ENCODE data around the gene EIF2S2.

GRCh38 chr20:34115232-34115631, 3.2 kb upstream of the EIF2S2 start:
- TF ChIP-seq, protein P1, sequence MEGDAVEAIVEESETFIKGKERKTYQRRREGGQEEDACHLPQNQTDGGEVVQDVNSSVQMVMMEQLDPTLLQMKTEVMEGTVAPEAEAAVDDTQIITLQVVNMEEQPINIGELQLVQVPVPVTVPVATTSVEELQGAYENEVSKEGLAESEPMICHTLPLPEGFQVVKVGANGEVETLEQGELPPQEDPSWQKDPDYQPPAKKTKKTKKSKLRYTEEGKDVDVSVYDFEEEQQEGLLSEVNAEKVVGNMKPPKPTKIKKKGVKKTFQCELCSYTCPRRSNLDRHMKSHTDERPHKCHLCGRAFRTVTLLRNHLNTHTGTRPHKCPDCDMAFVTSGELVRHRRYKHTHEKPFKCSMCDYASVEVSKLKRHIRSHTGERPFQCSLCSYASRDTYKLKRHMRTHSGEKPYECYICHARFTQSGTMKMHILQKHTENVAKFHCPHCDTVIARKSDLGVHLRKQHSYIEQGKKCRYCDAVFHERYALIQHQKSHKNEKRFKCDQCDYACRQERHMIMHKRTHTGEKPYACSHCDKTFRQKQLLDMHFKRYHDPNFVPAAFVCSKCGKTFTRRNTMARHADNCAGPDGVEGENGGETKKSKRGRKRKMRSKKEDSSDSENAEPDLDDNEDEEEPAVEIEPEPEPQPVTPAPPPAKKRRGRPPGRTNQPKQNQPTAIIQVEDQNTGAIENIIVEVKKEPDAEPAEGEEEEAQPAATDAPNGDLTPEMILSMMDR (IDR thresholded peaks at IDR 0.05; ENCODE audit: low read depth, low read length, missing input control), result no peak
- TF ChIP-seq YY1 (IDR thresholded peaks at IDR 0.05) (no peak), FOXA1 (IDR thresholded peaks at IDR 0.05) (no peak), TAF1 (conservative IDR thresholded peaks at IDR 0.05) (no peak), RAD21 (IDR thresholded peaks at IDR 0.05) (no peak), SP1 (IDR thresholded peaks at IDR 0.05) (no peak), JUND (IDR thresholded peaks at IDR 0.05) (no peak), MAX (IDR thresholded peaks at IDR 0.05) (no peak), HNF4A (conservative IDR thresholded peaks at IDR 0.05) (no peak), ZBTB33 (IDR thresholded peaks at IDR 0.05) (no peak), GABPA (IDR thresholded peaks at IDR 0.05 in 1 of 2, conservative IDR thresholded peaks at IDR 0.05 in 1 of 2) (no peak)
- TF ChIP-seq, protein P2, sequence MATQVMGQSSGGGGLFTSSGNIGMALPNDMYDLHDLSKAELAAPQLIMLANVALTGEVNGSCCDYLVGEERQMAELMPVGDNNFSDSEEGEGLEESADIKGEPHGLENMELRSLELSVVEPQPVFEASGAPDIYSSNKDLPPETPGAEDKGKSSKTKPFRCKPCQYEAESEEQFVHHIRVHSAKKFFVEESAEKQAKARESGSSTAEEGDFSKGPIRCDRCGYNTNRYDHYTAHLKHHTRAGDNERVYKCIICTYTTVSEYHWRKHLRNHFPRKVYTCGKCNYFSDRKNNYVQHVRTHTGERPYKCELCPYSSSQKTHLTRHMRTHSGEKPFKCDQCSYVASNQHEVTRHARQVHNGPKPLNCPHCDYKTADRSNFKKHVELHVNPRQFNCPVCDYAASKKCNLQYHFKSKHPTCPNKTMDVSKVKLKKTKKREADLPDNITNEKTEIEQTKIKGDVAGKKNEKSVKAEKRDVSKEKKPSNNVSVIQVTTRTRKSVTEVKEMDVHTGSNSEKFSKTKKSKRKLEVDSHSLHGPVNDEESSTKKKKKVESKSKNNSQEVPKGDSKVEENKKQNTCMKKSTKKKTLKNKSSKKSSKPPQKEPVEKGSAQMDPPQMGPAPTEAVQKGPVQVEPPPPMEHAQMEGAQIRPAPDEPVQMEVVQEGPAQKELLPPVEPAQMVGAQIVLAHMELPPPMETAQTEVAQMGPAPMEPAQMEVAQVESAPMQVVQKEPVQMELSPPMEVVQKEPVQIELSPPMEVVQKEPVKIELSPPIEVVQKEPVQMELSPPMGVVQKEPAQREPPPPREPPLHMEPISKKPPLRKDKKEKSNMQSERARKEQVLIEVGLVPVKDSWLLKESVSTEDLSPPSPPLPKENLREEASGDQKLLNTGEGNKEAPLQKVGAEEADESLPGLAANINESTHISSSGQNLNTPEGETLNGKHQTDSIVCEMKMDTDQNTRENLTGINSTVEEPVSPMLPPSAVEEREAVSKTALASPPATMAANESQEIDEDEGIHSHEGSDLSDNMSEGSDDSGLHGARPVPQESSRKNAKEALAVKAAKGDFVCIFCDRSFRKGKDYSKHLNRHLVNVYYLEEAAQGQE (IDR thresholded peaks at IDR 0.05), result no peak
- TF ChIP-seq, protein P3, sequence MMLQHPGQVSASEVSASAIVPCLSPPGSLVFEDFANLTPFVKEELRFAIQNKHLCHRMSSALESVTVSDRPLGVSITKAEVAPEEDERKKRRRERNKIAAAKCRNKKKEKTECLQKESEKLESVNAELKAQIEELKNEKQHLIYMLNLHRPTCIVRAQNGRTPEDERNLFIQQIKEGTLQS (IDR thresholded peaks at IDR 0.05), result no peak

Measured in liver (tissue), 3 donors.